ENCODE data around the gene TNIK.

GRCh38 chr3:171046760-171047159 is 413.4 kb downstream of the TNIK start:
- no peak for TF ChIP-seq POLR2A (IDR thresholded peaks at IDR 0.05)
- TF ChIP-seq, protein P1, sequence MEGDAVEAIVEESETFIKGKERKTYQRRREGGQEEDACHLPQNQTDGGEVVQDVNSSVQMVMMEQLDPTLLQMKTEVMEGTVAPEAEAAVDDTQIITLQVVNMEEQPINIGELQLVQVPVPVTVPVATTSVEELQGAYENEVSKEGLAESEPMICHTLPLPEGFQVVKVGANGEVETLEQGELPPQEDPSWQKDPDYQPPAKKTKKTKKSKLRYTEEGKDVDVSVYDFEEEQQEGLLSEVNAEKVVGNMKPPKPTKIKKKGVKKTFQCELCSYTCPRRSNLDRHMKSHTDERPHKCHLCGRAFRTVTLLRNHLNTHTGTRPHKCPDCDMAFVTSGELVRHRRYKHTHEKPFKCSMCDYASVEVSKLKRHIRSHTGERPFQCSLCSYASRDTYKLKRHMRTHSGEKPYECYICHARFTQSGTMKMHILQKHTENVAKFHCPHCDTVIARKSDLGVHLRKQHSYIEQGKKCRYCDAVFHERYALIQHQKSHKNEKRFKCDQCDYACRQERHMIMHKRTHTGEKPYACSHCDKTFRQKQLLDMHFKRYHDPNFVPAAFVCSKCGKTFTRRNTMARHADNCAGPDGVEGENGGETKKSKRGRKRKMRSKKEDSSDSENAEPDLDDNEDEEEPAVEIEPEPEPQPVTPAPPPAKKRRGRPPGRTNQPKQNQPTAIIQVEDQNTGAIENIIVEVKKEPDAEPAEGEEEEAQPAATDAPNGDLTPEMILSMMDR (IDR thresholded peaks at IDR 0.05) = no peak
